H9 (cell line): Measurements from ENCODE around the gene ITPR3. TPM values are rescaled to one million over a fixed set of nuclear protein-coding genes. Genes with fewer than 3 reads are reported as not detected.

ENCODE experiments used
- DNase-seq: peaks from one replicate; pipeline ENCODE4 v3.0.0-alpha.2; 2017
- H2AFZ ChIP-seq: one replicate; pipeline ENCODE4 v1.6.1; 2013; ENCODE audit warnings: mild to moderate bottlenecking, low read length, control low read depth, moderate library complexity
- H2AK5ac ChIP-seq: 2 replicates; pipeline ENCODE4 v1.6.1; 2013; ENCODE audit warnings: low read length, control low read depth, mixed read lengths; ENCODE audit not compliant: insufficient read length
- H2BK120ac ChIP-seq: one replicate; pipeline ENCODE4 v1.6.1; 2013; ENCODE audit warnings: low read depth, mild to moderate bottlenecking, low read length, control low read depth, inconsistent platforms; ENCODE audit not compliant: poor library complexity, severe bottlenecking
- H2BK12ac ChIP-seq: 2 replicates; pipeline ENCODE4 v1.6.1; 2013; ENCODE audit warnings: low read length, control low read depth, mixed read lengths, low read depth; ENCODE audit not compliant: insufficient read length
- H2BK15ac ChIP-seq: 2 replicates; pipeline ENCODE4 v1.6.1; 2013; ENCODE audit warnings: low read depth, low read length, control low read depth
- H2BK20ac ChIP-seq: one replicate; pipeline ENCODE4 v1.6.1; 2013; ENCODE audit warnings: low read depth, mild to moderate bottlenecking, low read length, control low read depth, inconsistent platforms; ENCODE audit not compliant: poor library complexity, severe bottlenecking
- H2BK5ac ChIP-seq: 2 replicates; pipeline ENCODE4 v1.6.1; 2013; ENCODE audit warnings: low read length, control low read depth, mixed read lengths; ENCODE audit not compliant: insufficient read length
- H3K14ac ChIP-seq: 2 replicates; pipeline ENCODE4 v1.6.1; 2013; ENCODE audit warnings: low read length, control low read depth; ENCODE audit not compliant: insufficient read depth
- H3K18ac ChIP-seq: 2 replicates; pipeline ENCODE4 v1.6.1; 2013; ENCODE audit warnings: low read depth, mild to moderate bottlenecking, mixed read lengths, low read length, control low read depth; ENCODE audit not compliant: insufficient read length
- H3K23ac ChIP-seq: 2 replicates; pipeline ENCODE4 v1.6.1; 2013; ENCODE audit warnings: low read length, control low read depth, mixed read lengths, low read depth; ENCODE audit not compliant: insufficient read length
- H3K23me2 ChIP-seq: 2 replicates; pipeline ENCODE4 v1.6.1; 2013; ENCODE audit warnings: low read depth, mild to moderate bottlenecking, mixed read lengths, low read length, control low read depth; ENCODE audit not compliant: insufficient read length, poor library complexity, severe bottlenecking
- H3K27ac ChIP-seq: 2 replicates; pipeline ENCODE4 v1.5.1; 2013; ENCODE audit warnings: low read length, control low read depth, mixed read lengths, low read depth; ENCODE audit not compliant: insufficient read length
- H3K27me3 ChIP-seq: 2 replicates; pipeline ENCODE4 v1.6.1; 2013; ENCODE audit warnings: low read length, control low read depth, inconsistent platforms; ENCODE audit not compliant: insufficient read depth
- H3K4ac ChIP-seq: 2 replicates; pipeline ENCODE4 v1.6.1; 2013; ENCODE audit warnings: low read depth, mild to moderate bottlenecking, control low read depth, inconsistent platforms, low read length, moderate library complexity
- H3K4me1 ChIP-seq: 2 replicates; pipeline ENCODE4 v1.6.1; 2013; ENCODE audit warnings: low read length, control low read depth, inconsistent platforms; ENCODE audit not compliant: insufficient read depth
- H3K4me2 ChIP-seq: 2 replicates; pipeline ENCODE4 v1.6.1; 2013; ENCODE audit warnings: low read length, control low read depth, mixed read lengths; ENCODE audit not compliant: insufficient read length, insufficient read depth
- H3K56ac ChIP-seq: 2 replicates; pipeline ENCODE4 v1.6.1; 2013; ENCODE audit warnings: low read depth, mild to moderate bottlenecking, mixed read lengths, low read length, control low read depth; ENCODE audit not compliant: insufficient read length
- H3K79me1 ChIP-seq: 2 replicates; pipeline ENCODE4 v1.6.1; 2013; ENCODE audit warnings: low read depth, mild to moderate bottlenecking, moderate library complexity, low read length, control low read depth, inconsistent platforms; ENCODE audit not compliant: insufficient read depth, poor library complexity, severe bottlenecking
- H3K79me2 ChIP-seq: 2 replicates; pipeline ENCODE4 v1.6.1; 2013; ENCODE audit warnings: low read length, control low read depth, inconsistent platforms; ENCODE audit not compliant: insufficient read depth
- H3K9ac ChIP-seq: 2 replicates; pipeline ENCODE4 v1.6.1; 2013; ENCODE audit warnings: low read length, control low read depth, mixed read lengths; ENCODE audit not compliant: insufficient read length; ENCODE audit errors: extremely low read depth
- H3K9me3 ChIP-seq: one replicate; pipeline ENCODE4 v1.6.1; 2013; ENCODE audit warnings: low read depth, low read length, inconsistent platforms; ENCODE audit not compliant: control insufficient read depth
- H3T11ph ChIP-seq: one replicate; pipeline ENCODE4 v1.6.1; 2013; ENCODE audit warnings: mild to moderate bottlenecking, low read length, control low read depth, inconsistent platforms
- H4K20me1 ChIP-seq: one replicate; pipeline ENCODE4 v1.6.1; 2013; ENCODE audit not compliant: control insufficient read depth, insufficient read length, insufficient read depth
- H4K5ac ChIP-seq: 2 replicates; pipeline ENCODE4 v1.6.1; 2013; ENCODE audit warnings: low read depth, mild to moderate bottlenecking, mixed read lengths, low read length, control low read depth; ENCODE audit not compliant: insufficient read length
- H4K8ac ChIP-seq: replicated peaks from 2 replicates; pipeline ENCODE4 v1.6.1; 2013; ENCODE audit warnings: low read length, control low read depth, mixed read lengths, low read depth; ENCODE audit not compliant: insufficient read length
- H4K91ac ChIP-seq: 2 replicates; pipeline ENCODE4 v1.6.1; 2013; ENCODE audit warnings: low read depth, mild to moderate bottlenecking, moderate library complexity, mixed read lengths, low read length, control low read depth; ENCODE audit not compliant: insufficient read length
- H3K27ac Mint-ChIP-seq, 3 experiments: 2 replicates in 2 of 3; 3 replicates in 1 of 3; pipeline ENCODE4 v1.8.0; 2020 to 2021; ENCODE audit warnings: mixed read lengths in 3 of 3, mild to moderate bottlenecking in 1 of 3, moderate library complexity in 1 of 3
- H3K27me3 Mint-ChIP-seq: 2 replicates; pipeline ENCODE4 v1.8.0; 2021; ENCODE audit warnings: low read depth, mild to moderate bottlenecking, moderate library complexity, mixed read lengths
- H3K36me3 Mint-ChIP-seq, 3 experiments: 2 replicates in 2 of 3; 3 replicates in 1 of 3; pipeline ENCODE4 v1.8.0; 2020 to 2021; ENCODE audit warnings: low read depth in 3 of 3, mixed read lengths in 3 of 3; ENCODE audit not compliant: insufficient read depth in 1 of 3
- H3K4me1 Mint-ChIP-seq, 2 experiments: 2 replicates each; pipeline ENCODE4 v1.8.0; 2020; ENCODE audit warnings: mixed read lengths in 2 of 2
- H3K4me3 Mint-ChIP-seq, 2 experiments: 2 replicates in 1 of 2; 3 replicates in 1 of 2; pipeline ENCODE4 v1.8.0; 2020 to 2021; ENCODE audit warnings: mild to moderate bottlenecking in 2 of 2, mixed read lengths in 2 of 2, moderate library complexity in 1 of 2
- H3K9me3 Mint-ChIP-seq, 2 experiments: 2 replicates in 1 of 2; 3 replicates in 1 of 2; pipeline ENCODE4 v1.8.0; 2020; ENCODE audit warnings: mild to moderate bottlenecking in 2 of 2, mixed read lengths in 2 of 2, moderate library complexity in 1 of 2
- WGBS: extraction: QIAGEN DNeasy Blood & Tissue Kit; methylation state at CpG from one replicate; pipeline ENCODE4 v1.1.7; 2013; ENCODE audit warnings: missing lambda C conversion rate, low lambda C conversion rate, mixed read lengths; ENCODE audit not compliant: insufficient read length; ENCODE audit errors: extremely low coverage; 5-methylcytosine and 5-hydroxymethylcytosine counted together
- long read RNA-seq: library from polyadenylated mRNA; unstranded; transcript quantifications from one replicate; pipeline ENCODE4 v2.0.0, GENCODE V29; 2020
- total RNA-seq: library from RNA; stranded (reverse); gene quantifications from 2 replicates; pipeline ENCODE4 v1.2.1, GENCODE V29; 2021
- TF ChIP-seq, protein P1 (sequence below): fragments of 200-600 bp; sonication (generic); conservative IDR thresholded peaks from 3 replicates; pipeline ENCODE4 v1.8.0; 2021; ENCODE audit warnings: antibody characterized with exemption, mild to moderate bottlenecking

Gene ITPR3
- 39.1 and 40.3 TPM in 2 replicates for total RNA-seq
- long read RNA-seq, partial matches to known transcripts, result 27 of 39 reads
- long read RNA-seq, other reads (novel, unspliced or antisense), result 12 of 39 reads

DNA sequence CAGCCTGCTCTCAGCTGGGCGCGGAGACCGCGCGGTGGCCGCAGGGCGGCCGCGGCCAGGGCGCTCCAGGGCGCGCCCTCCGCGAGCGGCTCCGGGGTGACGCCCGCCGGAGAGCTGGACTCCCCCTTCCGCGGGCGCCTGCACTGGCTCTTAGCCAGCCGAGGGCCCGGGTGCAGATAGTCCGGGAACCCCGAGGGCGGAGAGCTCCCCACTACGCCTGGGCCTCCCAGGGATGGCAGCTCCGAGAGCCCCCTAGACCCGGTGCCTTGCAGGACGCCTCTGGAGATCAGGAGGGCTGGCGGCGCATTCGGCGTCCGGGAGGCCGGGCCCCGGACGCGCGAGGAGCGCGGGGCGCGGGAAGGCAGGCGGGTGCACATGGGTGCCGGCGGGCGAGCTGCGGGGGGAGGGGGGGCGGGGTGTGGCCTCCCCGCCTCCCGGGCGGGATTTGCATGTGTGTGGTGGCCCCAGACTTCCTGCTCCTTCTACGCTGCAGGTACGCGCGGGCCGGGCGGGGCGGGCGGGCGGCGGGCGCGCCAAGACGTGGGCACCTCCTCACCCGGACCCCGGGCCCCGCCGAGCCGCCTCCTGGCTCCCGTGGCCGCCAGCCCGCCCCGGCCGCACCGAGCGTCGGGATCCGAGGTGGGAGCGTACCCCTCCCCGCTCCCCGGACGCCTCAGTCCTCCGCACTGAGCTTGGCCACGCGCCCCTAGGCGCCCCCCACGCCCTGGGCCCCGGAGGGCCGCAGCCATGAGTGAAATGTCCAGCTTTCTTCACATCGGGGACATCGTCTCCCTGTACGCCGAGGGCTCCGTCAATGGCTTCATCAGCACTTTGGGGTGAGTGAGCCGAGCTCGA, at the start of gene ITPR3:
TSS of gene ITPR3 (plus strand) at position 467 of the 855 bp plus-strand sequence. CDS start at position 748, 281 bp downstream.
- H3K4me1 Mint-ChIP-seq, result peaks cover 37 to 53% of the 10 kb centered on the region in 2 experiments
- Histone ChIP-seq H2BK15ac (no peak within 1 kb of the TSS), H3T11ph (no peak within 1 kb of the TSS), H3K18ac (peak within 1 kb of the TSS; percentile 35), H4K8ac (no peak within 1 kb of the TSS), H3K9me3 (no peaks in the 10 kb centered on the region), H3K56ac (no peak within 1 kb of the TSS), H3K23ac (no peak within 1 kb of the TSS), H3K79me2 (peaks cover 3% of the 10 kb centered on the region; the same call in 1 of the 2 replicates), H3K4ac (no peak within 1 kb of the TSS), H3K4me1 (peaks cover 10% of the 10 kb centered on the region; the same call in 1 of the 2 replicates), H3K4me2 (peak within 1 kb of the TSS; percentile 81), H2BK12ac (no peak within 1 kb of the TSS), H3K79me1 (peaks cover 5% of the 10 kb centered on the region), H3K9ac (peak within 1 kb of the TSS; percentile 54), H4K20me1 (no peaks in the 10 kb centered on the region), H2AFZ (no peak within 1 kb of the TSS), H3K27me3 (no peaks in the 10 kb centered on the region), H2BK20ac (no peak within 1 kb of the TSS), H3K14ac (peak within 1 kb of the TSS; percentile 16; the same call in 1 of the 2 replicates), H3K23me2 (peaks cover 29% of the 10 kb centered on the region), H2BK120ac (no peak within 1 kb of the TSS), H2BK5ac (no peak within 1 kb of the TSS), H3K27ac (no peak within 1 kb of the TSS), H2AK5ac (no peak within 1 kb of the TSS), H4K5ac (no peak within 1 kb of the TSS), H4K91ac (no peak within 1 kb of the TSS)
- H3K4me3 Mint-ChIP-seq, result peak within 1 kb of the TSS; percentile 82 to 94
- peak; percentile 68 for DNase-seq
- no CpG with 5 or more reads among the region's 99 CpGs for WGBS
- peaks cover 0 to 13% (median 7%) of the 10 kb centered on the region in 3 experiments; a peak in 3 of 7 replicates for H3K36me3 Mint-ChIP-seq
- TF ChIP-seq, protein P1, sequence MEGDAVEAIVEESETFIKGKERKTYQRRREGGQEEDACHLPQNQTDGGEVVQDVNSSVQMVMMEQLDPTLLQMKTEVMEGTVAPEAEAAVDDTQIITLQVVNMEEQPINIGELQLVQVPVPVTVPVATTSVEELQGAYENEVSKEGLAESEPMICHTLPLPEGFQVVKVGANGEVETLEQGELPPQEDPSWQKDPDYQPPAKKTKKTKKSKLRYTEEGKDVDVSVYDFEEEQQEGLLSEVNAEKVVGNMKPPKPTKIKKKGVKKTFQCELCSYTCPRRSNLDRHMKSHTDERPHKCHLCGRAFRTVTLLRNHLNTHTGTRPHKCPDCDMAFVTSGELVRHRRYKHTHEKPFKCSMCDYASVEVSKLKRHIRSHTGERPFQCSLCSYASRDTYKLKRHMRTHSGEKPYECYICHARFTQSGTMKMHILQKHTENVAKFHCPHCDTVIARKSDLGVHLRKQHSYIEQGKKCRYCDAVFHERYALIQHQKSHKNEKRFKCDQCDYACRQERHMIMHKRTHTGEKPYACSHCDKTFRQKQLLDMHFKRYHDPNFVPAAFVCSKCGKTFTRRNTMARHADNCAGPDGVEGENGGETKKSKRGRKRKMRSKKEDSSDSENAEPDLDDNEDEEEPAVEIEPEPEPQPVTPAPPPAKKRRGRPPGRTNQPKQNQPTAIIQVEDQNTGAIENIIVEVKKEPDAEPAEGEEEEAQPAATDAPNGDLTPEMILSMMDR, result no peak
- peaks cover 24% of the 10 kb centered on the region for H3K27me3 Mint-ChIP-seq
- H3K27ac Mint-ChIP-seq, result peak within 1 kb of the TSS in 1 of 3 experiments; percentile 62; a peak in 2 of 7 replicates
- H3K9me3 Mint-ChIP-seq, result no peaks in the 10 kb centered on the region
